ENCODE results near the gene ZMYND15.

GRCh38 chr17:4721203-4722135, 18.2 kb upstream of the ZMYND15 start:
- TF ChIP-seq CTCF (conservative IDR thresholded peaks at IDR 0.05; ENCODE audit: low read depth, low read length) (no peak), EZH2 (IDR thresholded peaks at IDR 0.05; ENCODE audit: borderline replicate concordance, low read depth, low read length, poor library complexity, severe bottlenecking) (no peak)

Measured in A673 (cell line).